Measurements from ENCODE around the gene TRIO.

TRIO gene

GRCh38 chr5:14407051-14407450, 263.9 kb downstream of the TRIO start:
- CTCF ChIA-PET = interaction anchor here (1.2 to 3.0 kb wide), 2 partner anchors 8 to 241 kb away, joined by 3 to 10 read pairs; no protein-coding TSS in a partner anchor
- DNase-seq (ENCODE audit: extremely low spot score) = no peak
- POLR2A ChIA-PET = no interaction called here
- no peak for TF ChIP-seq CTCF (IDR thresholded peaks at IDR 0.05; ENCODE audit: control extremely low read depth, extremely low read depth, low read depth, missing control alignments)

GRCh38 chr5:14407746-14408175, 264.6 kb downstream of the TRIO start:
- TF ChIP-seq CTCF (IDR thresholded peaks at IDR 0.05; ENCODE audit: control extremely low read depth, extremely low read depth, low read depth, missing control alignments) = no peak
- no peak for DNase-seq (ENCODE audit: extremely low spot score)
- CTCF ChIA-PET = interaction anchor here (1.2 to 3.0 kb wide), 2 partner anchors 9 to 241 kb away, joined by 3 to 10 read pairs; no protein-coding TSS in a partner anchor
- POLR2A ChIA-PET = no interaction called here

GRCh38 chr5:14408969-14409586, 265.9 kb downstream of the TRIO start:
- CTCF ChIA-PET = interaction anchor here (1.2 to 3.0 kb wide), 3 partner anchors 9 to 239 kb away, joined by 3 to 10 read pairs (median 3); no protein-coding TSS in a partner anchor
- no peak for TF ChIP-seq CTCF (IDR thresholded peaks at IDR 0.05; ENCODE audit: control extremely low read depth, extremely low read depth, low read depth, missing control alignments)
- DNase-seq (ENCODE audit: extremely low spot score) = no peak
- POLR2A ChIA-PET = no interaction called here

GRCh38 chr5:14410068-14410393, 266.9 kb downstream of the TRIO start:
- ChIA-PET POLR2A (no interaction called here), CTCF (interaction anchor here (3.0 kb wide), 1 partner anchor 238 kb away, joined by 10 read pairs; no protein-coding TSS in a partner anchor)
- no peak for DNase-seq (ENCODE audit: extremely low spot score)
- TF ChIP-seq CTCF (IDR thresholded peaks at IDR 0.05; ENCODE audit: control extremely low read depth, extremely low read depth, low read depth, missing control alignments) = no peak

- no peak for TF ChIP-seq CTCF (IDR thresholded peaks at IDR 0.05; ENCODE audit: control extremely low read depth, extremely low read depth, low read depth, missing control alignments)
- DNase-seq (ENCODE audit: extremely low spot score) = no peak
- POLR2A ChIA-PET = no interaction called here
- CTCF ChIA-PET = interaction anchor here (0.7 to 1.9 kb wide), 3 partner anchors 11 to 23 kb away, joined by 3 to 10 read pairs (median 3); no protein-coding TSS in a partner anchor
Measured at GRCh38 chr5:14410394-14411201, 267.5 kb downstream of the TRIO start.

- DNase-seq (ENCODE audit: extremely low spot score) = no peak
- TF ChIP-seq CTCF (IDR thresholded peaks at IDR 0.05; ENCODE audit: control extremely low read depth, extremely low read depth, low read depth, missing control alignments) = no peak
- ChIA-PET POLR2A (no interaction called here), CTCF (interaction anchor here (0.7 to 1.9 kb wide), 3 partner anchors 11 to 23 kb away, joined by 3 to 10 read pairs (median 3); no protein-coding TSS in a partner anchor)
Measured at GRCh38 chr5:14411216-14411615, 268.1 kb downstream of the TRIO start.
